Endodermal cell (in vitro differentiated cells): ENCODE data around the gene PATE1. TPM values are rescaled to one million over a fixed set of nuclear protein-coding genes. Genes with fewer than 3 reads are reported as not detected.

Source experiments
- DNase-seq: peaks from one replicate; pipeline ENCODE4 v3.0.0-alpha.2; 2017
- H3K27ac ChIP-seq: 2 replicates; pipeline ENCODE4 v1.5.1; 2013; ENCODE audit warnings: mild to moderate bottlenecking, low read depth, low read length, moderate library complexity
- H3K27me3 ChIP-seq: 2 replicates; pipeline ENCODE4 v1.6.1; 2013; ENCODE audit warnings: mild to moderate bottlenecking, low read length, moderate library complexity; ENCODE audit not compliant: insufficient read depth, control insufficient read depth, poor library complexity, severe bottlenecking
- H3K36me3 ChIP-seq: 2 replicates; pipeline ENCODE4 v1.7.0; 2013; ENCODE audit warnings: mild to moderate bottlenecking, low read length, moderate library complexity; ENCODE audit not compliant: control insufficient read depth, insufficient read depth
- H3K4me1 ChIP-seq: one replicate; pipeline ENCODE4 v1.7.0; 2013; ENCODE audit warnings: low read length; ENCODE audit not compliant: control insufficient read depth, insufficient read depth
- H3K4me3 ChIP-seq: 2 replicates; pipeline ENCODE4 v1.5.1; 2013; ENCODE audit warnings: mild to moderate bottlenecking, low read length, moderate library complexity
- H3K9ac ChIP-seq: 2 replicates; pipeline ENCODE4 v1.6.1; 2013; ENCODE audit warnings: mild to moderate bottlenecking, low read length, moderate library complexity; ENCODE audit not compliant: poor library complexity, severe bottlenecking; ENCODE audit errors: extremely low read depth
- H3K9me3 ChIP-seq: 2 replicates; pipeline ENCODE4 v1.6.1; 2013; ENCODE audit warnings: mild to moderate bottlenecking, low read length, moderate library complexity; ENCODE audit not compliant: control insufficient read depth
- H3K27ac Mint-ChIP-seq: 2 replicates; pipeline ENCODE4 v1.8.0; 2020; ENCODE audit warnings: mixed read lengths
- H3K27me3 Mint-ChIP-seq: 2 replicates; pipeline ENCODE4 v1.8.0; 2021; ENCODE audit warnings: mild to moderate bottlenecking, mixed read lengths; ENCODE audit not compliant: insufficient read depth
- H3K36me3 Mint-ChIP-seq: 2 replicates; pipeline ENCODE4 v1.8.0; 2020; ENCODE audit warnings: low read depth, mixed read lengths
- H3K4me1 Mint-ChIP-seq: 2 replicates; pipeline ENCODE4 v1.8.0; 2020; ENCODE audit warnings: mixed read lengths
- H3K4me3 Mint-ChIP-seq: 2 replicates; pipeline ENCODE4 v1.8.0; 2020; ENCODE audit warnings: mild to moderate bottlenecking, moderate library complexity, mixed read lengths
- H3K9me3 Mint-ChIP-seq: 2 replicates; pipeline ENCODE4 v1.8.0; 2020; ENCODE audit warnings: mild to moderate bottlenecking, mixed read lengths
- WGBS, 2 experiments: methylation state at CpG; one replicate each; pipeline versions ENCODE4 v1.1.5 to v1.1.7; 2013; ENCODE audit warnings: missing lambda C conversion rate in 2 of 2, mixed read lengths in 1 of 2; ENCODE audit not compliant: insufficient coverage in 1 of 2, insufficient read length in 1 of 2; 5-methylcytosine and 5-hydroxymethylcytosine counted together
- total RNA-seq, 2 donors: library from RNA; stranded (reverse); fragmentation: NEBNext Ultra II Directional in 1 of 2; extraction: Animal tissue kit (Norgen Biotek cat#: 25700) in 1 of 2; gene quantifications; 2 replicates in 1 of 2; 3 replicates in 1 of 2; pipeline ENCODE4 v1.2.1, GENCODE V29; 2021
- TF ChIP-seq, protein P1 (sequence below): fragments of 200-600 bp; sonication (generic); conservative IDR thresholded peaks from 2 replicates; pipeline ENCODE4 v1.5.0; 2021; ENCODE audit warnings: antibody characterized with exemption, mild to moderate bottlenecking

PATE1 gene
- total RNA-seq, 2 donors from 2014 or later = not detected

DNA sequence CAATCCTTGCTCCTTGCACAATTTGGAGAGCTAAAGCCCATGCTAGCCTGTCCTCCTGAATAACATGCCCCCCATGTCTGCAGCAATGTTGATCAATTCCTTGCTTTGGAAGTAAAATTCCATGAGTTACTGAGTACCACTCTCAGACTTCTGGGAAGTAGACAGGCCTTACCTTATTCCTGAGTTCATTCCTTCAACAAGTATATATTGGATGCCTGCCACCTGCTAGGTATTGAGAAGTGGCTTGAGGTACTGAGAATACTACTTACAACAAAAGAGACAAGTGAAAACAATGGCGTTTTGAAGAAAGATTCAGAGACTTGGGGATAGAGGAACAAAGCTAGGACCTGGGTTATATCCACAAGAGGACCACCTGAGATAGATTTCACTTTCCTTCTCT, 20.2 kb downstream of the PATE1 start:
- H3K4me1 Mint-ChIP-seq = peaks cover 22% of the 10 kb centered on the region

DNA sequence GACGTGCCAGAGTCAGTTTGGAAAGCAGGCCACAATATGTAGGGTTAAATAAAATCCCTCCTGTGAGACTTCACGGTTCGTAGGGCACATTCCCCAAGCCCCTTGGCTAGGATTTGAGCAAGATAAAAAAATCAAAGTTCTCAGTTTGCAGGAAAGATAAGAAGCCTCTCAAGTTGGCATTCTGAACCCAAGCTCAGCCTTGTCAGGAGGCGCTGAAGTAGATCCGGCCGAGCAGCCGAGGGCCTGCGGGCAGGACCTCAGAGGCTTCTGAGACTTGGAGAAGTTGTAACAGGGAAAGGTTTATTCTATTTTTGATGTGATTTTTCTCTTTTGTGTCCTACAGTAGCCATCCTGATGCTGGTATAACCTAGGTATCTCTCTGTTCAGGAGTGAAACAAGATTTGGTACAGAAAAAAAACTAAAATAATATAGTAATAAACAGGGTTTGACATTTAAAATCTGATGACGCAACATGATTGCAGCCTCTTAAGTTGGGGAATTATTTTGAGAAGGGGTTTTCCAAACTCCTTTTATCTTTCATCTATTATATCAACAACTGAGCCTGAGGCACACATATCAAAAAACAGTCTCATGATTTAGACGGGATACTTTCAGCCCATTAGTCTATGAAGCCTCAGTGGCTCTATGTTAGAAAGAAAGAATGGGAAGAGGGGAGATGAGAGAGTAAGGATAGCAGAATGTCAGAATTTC, 22.4 kb downstream of the PATE1 start:
- no peaks in the 10 kb centered on the region for H3K9me3 Mint-ChIP-seq
- 74 to 77% methylated on average over 3 to 9 of the region's 10 CpGs for WGBS, 2 experiments
- H3K9me3 ChIP-seq = no peaks in the 10 kb centered on the region
- H3K4me3 Mint-ChIP-seq = no peak overlapping the region
- H3K4me1 ChIP-seq = peaks cover 9% of the 10 kb centered on the region
- TF ChIP-seq, protein P1, sequence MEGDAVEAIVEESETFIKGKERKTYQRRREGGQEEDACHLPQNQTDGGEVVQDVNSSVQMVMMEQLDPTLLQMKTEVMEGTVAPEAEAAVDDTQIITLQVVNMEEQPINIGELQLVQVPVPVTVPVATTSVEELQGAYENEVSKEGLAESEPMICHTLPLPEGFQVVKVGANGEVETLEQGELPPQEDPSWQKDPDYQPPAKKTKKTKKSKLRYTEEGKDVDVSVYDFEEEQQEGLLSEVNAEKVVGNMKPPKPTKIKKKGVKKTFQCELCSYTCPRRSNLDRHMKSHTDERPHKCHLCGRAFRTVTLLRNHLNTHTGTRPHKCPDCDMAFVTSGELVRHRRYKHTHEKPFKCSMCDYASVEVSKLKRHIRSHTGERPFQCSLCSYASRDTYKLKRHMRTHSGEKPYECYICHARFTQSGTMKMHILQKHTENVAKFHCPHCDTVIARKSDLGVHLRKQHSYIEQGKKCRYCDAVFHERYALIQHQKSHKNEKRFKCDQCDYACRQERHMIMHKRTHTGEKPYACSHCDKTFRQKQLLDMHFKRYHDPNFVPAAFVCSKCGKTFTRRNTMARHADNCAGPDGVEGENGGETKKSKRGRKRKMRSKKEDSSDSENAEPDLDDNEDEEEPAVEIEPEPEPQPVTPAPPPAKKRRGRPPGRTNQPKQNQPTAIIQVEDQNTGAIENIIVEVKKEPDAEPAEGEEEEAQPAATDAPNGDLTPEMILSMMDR = no peak
- H3K27ac ChIP-seq = no peak overlapping the region
- no peaks in the 10 kb centered on the region for H3K36me3 ChIP-seq
- H3K27me3 ChIP-seq = peaks cover 19% of the 10 kb centered on the region
- H3K27ac Mint-ChIP-seq = no peak overlapping the region
- DNase-seq = no peak
- no peaks in the 10 kb centered on the region for H3K36me3 Mint-ChIP-seq
- H3K4me1 Mint-ChIP-seq = peaks cover 20% of the 10 kb centered on the region
- H3K9ac ChIP-seq = no peak overlapping the region
- no peak overlapping the region for H3K4me3 ChIP-seq
- H3K27me3 Mint-ChIP-seq = peaks cover 28% of the 10 kb centered on the region

More for the DNA sequence above, 20.2 kb downstream of the PATE1 start:
- Histone ChIP-seq H3K9ac (no peak overlapping the region), H3K27me3 (peaks cover 14% of the 10 kb centered on the region), H3K36me3 (no peaks in the 10 kb centered on the region), H3K27ac (no peak overlapping the region), H3K4me1 (peaks cover 9% of the 10 kb centered on the region), H3K9me3 (no peaks in the 10 kb centered on the region), H3K4me3 (no peak overlapping the region)
- Mint-ChIP-seq H3K4me3 (no peak overlapping the region), H3K27ac (no peak overlapping the region), H3K27me3 (peaks cover 20% of the 10 kb centered on the region), H3K36me3 (no peaks in the 10 kb centered on the region), H3K9me3 (no peaks in the 10 kb centered on the region)
- 86 to 100% methylated on average over 1 of the region's 1 CpG for WGBS, 2 experiments
- TF ChIP-seq, protein P1 = no peak
- no peak for DNase-seq

DNA sequence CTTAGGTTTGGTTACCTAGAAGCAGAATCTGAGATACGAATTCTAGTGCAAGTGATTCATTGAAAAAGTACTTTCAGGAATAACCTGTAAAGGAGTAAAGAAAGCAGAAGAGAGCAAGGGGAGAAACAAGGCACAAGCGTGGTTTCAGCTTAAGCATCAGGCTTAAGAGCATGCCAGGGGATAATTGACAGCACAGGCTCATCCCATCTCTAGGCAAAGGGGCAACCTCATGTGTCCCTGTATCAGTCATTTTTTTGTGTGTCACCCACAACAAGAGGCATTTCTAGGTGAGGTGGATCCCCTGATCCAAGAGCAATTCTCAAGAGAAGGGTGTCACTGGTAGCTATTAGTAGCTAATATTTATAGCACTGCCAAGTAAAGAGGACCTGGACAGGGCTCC, 24.5 kb downstream of the PATE1 start:
- peaks cover 27% of the 10 kb centered on the region for H3K27me3 Mint-ChIP-seq
- TF ChIP-seq, protein P1 = no peak
- no peaks in the 10 kb centered on the region for H3K9me3 ChIP-seq

More for the DNA sequence above, 24.5 kb downstream of the PATE1 start:
- Mint-ChIP-seq H3K4me1 (peaks cover 11% of the 10 kb centered on the region), H3K27ac (no peak overlapping the region), H3K4me3 (no peak overlapping the region), H3K9me3 (no peaks in the 10 kb centered on the region), H3K36me3 (no peaks in the 10 kb centered on the region)
- Histone ChIP-seq H3K4me3 (no peak overlapping the region), H3K27ac (no peak overlapping the region), H3K36me3 (no peaks in the 10 kb centered on the region), H3K4me1 (peaks cover 7% of the 10 kb centered on the region), H3K9ac (no peak overlapping the region), H3K27me3 (peaks cover 19% of the 10 kb centered on the region)
- DNase-seq = no peak
- WGBS, 2 experiments = 91 to 96% methylated on average over 2 of the region's 2 CpGs
